Adrenal gland (tissue), 12 donors: Measurements from ENCODE around the gene ZNF43. TPM values are rescaled to one million over a fixed set of nuclear protein-coding genes. Genes with fewer than 3 reads are reported as not detected.

Experiments
- DNase-seq, 7 donors: peaks; one replicate each; pipeline ENCODE4 v3.0.0-alpha.2; 2019 to 2020
- H3K27ac ChIP-seq, 5 donors: fragments of 200-600 bp; sonication (generic) in 4 of 5; 1 replicate in 3 of 5; 2 replicates in 2 of 5; pipeline versions ENCODE4 v1.5.1 to v1.8.0; 2016 to 2020; ENCODE audit warnings: mild to moderate bottlenecking in 1 of 5
- H3K27me3 ChIP-seq: fragments of 200-600 bp; 2 replicates; pipeline ENCODE4 v1.8.0; 2021
- H3K36me3 ChIP-seq, 2 donors: fragments of 200-600 bp; replicated peaks in 1 of 2; 1 replicate in 1 of 2; 2 replicates in 1 of 2; pipeline versions ENCODE4 v1.5.1 to v1.8.0; 2018 to 2022
- H3K4me1 ChIP-seq, 2 donors: fragments of 200-600 bp; replicated peaks in 1 of 2; 1 replicate in 1 of 2; 2 replicates in 1 of 2; pipeline versions ENCODE4 v1.5.1 to v1.8.0; 2018 to 2021
- H3K4me3 ChIP-seq, 4 donors: fragments of 200-600 bp; sonication (generic) in 3 of 4; one replicate each; pipeline ENCODE4 v1.5.1; 2016 to 2018
- H3K9me3 ChIP-seq, 3 donors: fragments of 200-600 bp; sonication (generic) in 1 of 3; replicated peaks in 1 of 3; 1 replicate in 2 of 3; 2 replicates in 1 of 3; pipeline versions ENCODE4 v1.5.1 to v1.8.0; 2016 to 2021
- CTCF ChIP-seq, 6 experiments: fragments of 450-650 bp in 4 of 6; fragments of 200-600 bp in 2 of 6; sonication (generic) in 1 of 6; IDR thresholded peaks; 1 replicate in 5 of 6; 2 replicates in 1 of 6; pipeline versions ENCODE4 v1.5.1 to v1.8.0; 2016 to 2021; ENCODE audit warnings: antibody characterized with exemption in 6 of 6, mild to moderate bottlenecking in 2 of 6, moderate library complexity in 1 of 6
- POLR2A ChIP-seq, 2 donors: fragments of 450-650 bp; IDR thresholded peaks; one replicate each; pipeline ENCODE4 v1.6.1; 2017; ENCODE audit warnings: antibody characterized with exemption in 2 of 2, mild to moderate bottlenecking in 2 of 2, moderate library complexity in 1 of 2
- WGBS, 4 donors: extraction: QIAGEN DNeasy Blood & Tissue Kit in 2 of 4; methylation state at CpG; one replicate each; pipeline versions ENCODE4 v1.1.5 to v1.1.7; 2013 to 2017; 5-methylcytosine and 5-hydroxymethylcytosine counted together
- intact Hi-C, 2 donors: fragments of 100-400 bp; cut with DNase I; formaldehyde crosslinking; loops; one replicate each; pipeline versions ENCODE4 v1.14.1 to v1.15.0; 2022 to 2023
- polyA plus RNA-seq, 3 donors: library from polyadenylated mRNA; stranded (reverse); fragments of 200-250 nt in 2 of 3; fragments of 350-450 nt in 1 of 3; fragmentation: Illumina TruSeq in 1 of 3; extraction: RNeasy Lipid Tissue Mini Kit (QIAGEN cat#74804) in 1 of 3; gene quantifications; one replicate each; pipeline ENCODE4 v1.2.3, GENCODE V29; 2013 to 2014
- total RNA-seq, 9 donors: library from RNA; depleted of rRNA in 4 of 9; stranded (reverse); fragments of >200 nt in 4 of 9; fragments of 120-200 nt in 1 of 9; fragmentation: NEBNext Ultra II Directional in 1 of 9; extraction: Animal tissue kit (Norgen Biotek cat#: 25700) in 1 of 9; gene quantifications; one replicate each; pipeline versions ENCODE4 v1.1.0 to v1.2.4, GENCODE V29; 2013 to 2023
- donor health status: healthy with polysubstance abuse.
- donor health status: Bipolar disorder and iron deficiency.
- donor health status: DM: yes; HTN: yes; CAD: no.
- donor health status: DM: no; HTN: no; CAD: no.
- donor health status: DM: no; HTN: no; CAD: no.
- donor health status: DM: yes; HTN: yes; CAD: no.

Gene ZNF43
- total and polyA plus RNA-seq, 12 donors, result 4.6 to 31.7 (median 16.9) TPM

GRCh38 chr19:21835429-21835809 lies 563 bp downstream of the ZNF43 start:
- intact Hi-C loops, result no loop called here
- Histone ChIP-seq H3K27ac (peak overlapping the region; percentile 83 to 97 (median 91)), H3K36me3 (no peaks in the 10 kb centered on the region), H3K4me1 (peaks cover 5 to 16% of the 10 kb centered on the region in 2 donors), H3K4me3 (peak overlapping the region; percentile 39 to 86 (median 60)), H3K9me3 (peaks cover 0 to 3% (median 0%) of the 10 kb centered on the region in 3 donors), H3K27me3 (no peaks in the 10 kb centered on the region)
- TF ChIP-seq POLR2A (IDR thresholded peaks at IDR 0.05) (no peak), CTCF (IDR thresholded peaks at IDR 0.05) (no peak)
- peak in 2 of 7 donors; percentile 34 to 58 for DNase-seq
- 7 to 12% (median 8%) methylated on average over 21 to 23 of the region's 23 CpGs for WGBS, 4 donors

- Histone ChIP-seq H3K9me3 (peaks cover 0 to 3% (median 0%) of the 10 kb centered on the region in 3 donors), H3K4me3 (no peak overlapping the region), H3K27ac (no peak overlapping the region), H3K36me3 (no peaks in the 10 kb centered on the region), H3K27me3 (no peaks in the 10 kb centered on the region), H3K4me1 (peaks cover 0 to 13% of the 10 kb centered on the region in 2 donors)
- intact Hi-C loops, result no loop called here
- DNase-seq, result no peak
- TF ChIP-seq POLR2A (IDR thresholded peaks at IDR 0.05), result no peak
- TF ChIP-seq CTCF (IDR thresholded peaks at IDR 0.05), result no peak
- 97 to 99% (median 97%) methylated on average over 10 of the region's 10 CpGs for WGBS, 4 donors
These were observed 2.2 kb downstream of the ZNF43 start for GRCh38 chr19:21833733-21834132.

- H3K36me3 ChIP-seq, result peaks cover 0 to 13% of the 10 kb centered on the region in 2 donors
- no peak overlapping the region for H3K27ac ChIP-seq
- intact Hi-C loops, result no loop called here
- no peaks in the 10 kb centered on the region for H3K27me3 ChIP-seq
- H3K4me3 ChIP-seq, result no peak overlapping the region
- WGBS, 4 donors, result 77 to 88% (median 85%) methylated on average over 1 of the region's 1 CpG
- TF ChIP-seq POLR2A (IDR thresholded peaks at IDR 0.05), result no peak
- TF ChIP-seq CTCF (IDR thresholded peaks at IDR 0.05), result no peak
- H3K9me3 ChIP-seq, result no peaks in the 10 kb centered on the region
- H3K4me1 ChIP-seq, result no peaks in the 10 kb centered on the region
- DNase-seq, result no peak
These were observed 11.3 kb downstream of the ZNF43 start for GRCh38 chr19:21824679-21825078.

- Histone ChIP-seq H3K4me1 (no peaks in the 10 kb centered on the region), H3K4me3 (no peak overlapping the region), H3K9me3 (no peaks in the 10 kb centered on the region), H3K36me3 (peaks cover 0 to 13% of the 10 kb centered on the region in 2 donors), H3K27ac (no peak overlapping the region), H3K27me3 (no peaks in the 10 kb centered on the region)
- intact Hi-C loops, result no loop called here
- 93 to 99% (median 96%) methylated on average over 4 of the region's 4 CpGs for WGBS, 4 donors
- TF ChIP-seq POLR2A (IDR thresholded peaks at IDR 0.05) (no peak), CTCF (IDR thresholded peaks at IDR 0.05) (no peak)
- no peak for DNase-seq
These were observed 12.8 kb downstream of the ZNF43 start for GRCh38 chr19:21823224-21823623.
